ENCODE results near the gene TMEM39A.

The TMEM39A gene

DNA sequence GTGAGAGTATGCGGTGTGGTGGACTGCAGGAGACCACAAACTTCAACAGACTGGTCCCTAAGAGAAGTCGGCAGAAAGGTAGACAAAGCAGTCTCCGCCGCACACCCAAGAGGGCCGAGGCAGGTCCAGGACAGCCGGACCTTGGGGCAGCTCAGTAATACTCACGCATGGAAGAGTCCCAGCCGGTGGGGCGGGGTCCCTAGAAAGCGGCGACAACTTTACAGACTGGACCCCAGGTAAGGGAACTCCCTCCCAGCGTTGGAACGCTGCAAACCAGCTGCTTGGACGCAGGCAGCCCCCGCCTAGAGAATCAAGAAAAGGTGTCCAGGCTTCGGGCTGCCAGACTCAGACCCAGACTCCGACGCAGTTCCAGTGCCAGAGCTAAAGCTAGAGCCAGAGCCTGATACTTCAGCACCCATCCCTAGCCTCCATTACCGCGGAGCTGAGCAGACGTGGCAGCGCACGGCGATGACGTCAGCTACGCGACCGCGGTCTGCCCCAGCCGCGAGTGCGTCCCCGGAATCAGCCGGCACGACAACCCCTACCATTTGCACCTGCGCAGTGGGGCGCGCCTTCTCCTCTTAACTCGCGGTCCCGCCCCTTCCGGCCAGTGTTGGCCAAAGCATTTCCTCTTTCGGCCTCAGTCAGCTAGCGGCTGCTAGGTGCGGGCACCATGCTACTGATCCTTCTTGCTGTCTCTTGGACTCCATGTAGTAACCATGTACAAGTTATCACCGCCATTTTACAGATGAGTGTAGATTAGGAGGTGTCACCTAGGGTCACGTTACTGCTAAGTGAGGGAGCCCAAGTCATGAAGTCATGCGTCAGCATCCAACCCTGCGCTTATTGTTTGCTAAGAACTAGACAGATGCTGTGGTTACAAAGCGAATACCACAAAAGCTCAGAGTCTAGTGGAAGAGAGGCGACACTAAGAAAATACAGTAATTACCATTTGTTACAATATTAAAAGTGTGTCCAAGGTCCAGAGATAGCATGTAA lies at the start of gene TMEM39A:
TSS of gene TMEM39A (minus strand) at position 445 of the 999 bp plus-strand sequence. CDS start 1,541 bp downstream, outside the sequence.
- ChIA-PET CTCF (interaction anchor here (0.6 kb wide), 1 partner anchor 217 kb away, joined by 3 read pairs; no protein-coding TSS in a partner anchor), POLR2A (interaction anchor here (0.6 to 4.0 kb wide), 10 partner anchors 13 to 631 kb away, joined by 3 to 39 read pairs (median 4); partner anchors contain the start of genes ARHGAP31, B4GALT4, GSK3B and TIMMDC1)
- H3K9me3 ChIP-seq (ENCODE audit: control insufficient read depth, insufficient read depth, low read depth, low read length) = no peaks in the 10 kb centered on the region
- no peaks in the 10 kb centered on the region for H3K4me1 ChIP-seq (ENCODE audit: control insufficient read depth, insufficient read depth, low read length)
- peaks cover 21 to 35% of the 10 kb centered on the region in 2 experiments for H3K36me3 ChIP-seq (ENCODE audit: control insufficient read depth in 2 of 2, insufficient read depth in 1 of 2, low read length in 2 of 2)
- peak within 1 kb of the TSS; percentile 11; the same call in 1 of the 2 replicates for H3K27ac ChIP-seq (ENCODE audit: extremely low read depth, low read depth, low read length)
- peak within 1 kb of the TSS; percentile 70 for H3K4me3 ChIP-seq (ENCODE audit: low read depth, low read length)
- no peak for TF ChIP-seq ZFP3 (tag by site-specific recombination; IDR thresholded peaks at IDR 0.05; ENCODE audit: low read depth)
- TF ChIP-seq, protein P1, sequence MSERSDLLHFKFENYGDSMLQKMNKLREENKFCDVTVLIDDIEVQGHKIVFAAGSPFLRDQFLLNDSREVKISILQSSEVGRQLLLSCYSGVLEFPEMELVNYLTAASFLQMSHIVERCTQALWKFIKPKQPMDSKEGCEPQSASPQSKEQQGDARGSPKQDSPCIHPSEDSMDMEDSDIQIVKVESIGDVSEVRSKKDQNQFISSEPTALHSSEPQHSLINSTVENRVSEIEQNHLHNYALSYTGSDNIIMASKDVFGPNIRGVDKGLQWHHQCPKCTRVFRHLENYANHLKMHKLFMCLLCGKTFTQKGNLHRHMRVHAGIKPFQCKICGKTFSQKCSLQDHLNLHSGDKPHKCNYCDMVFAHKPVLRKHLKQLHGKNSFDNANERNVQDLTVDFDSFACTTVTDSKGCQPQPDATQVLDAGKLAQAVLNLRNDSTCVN (tag by site-specific recombination; optimal IDR thresholded peaks at IDR 0.05) = peak; percentile 80
- TF ChIP-seq KLF17 (tag by site-specific recombination; IDR thresholded peaks at IDR 0.05) = peak; percentile 49; the same call in 1 of the 2 replicates
- no peak for TF ChIP-seq MEIS1 (CRISPR knock-in tag; IDR thresholded peaks at IDR 0.05; ENCODE audit: borderline replicate concordance)
- no peak for TF ChIP-seq ZNF658 (tag by site-specific recombination; IDR thresholded peaks at IDR 0.05)
- TF ChIP-seq ZFHX2 (tag by site-specific recombination; conservative IDR thresholded peaks at IDR 0.05) = 0 out of 2 replicates have a peak, but pooled peaks have one; percentile 23
- TF ChIP-seq TCF7L2 (IDR thresholded peaks at IDR 0.05; ENCODE audit: borderline replicate concordance, low read depth, low read length) = no peak
- TF ChIP-seq FEZF1 (tag by site-specific recombination; IDR thresholded peaks at IDR 0.05) = no peak
- no peak for TF ChIP-seq ZBTB8A (tag by site-specific recombination; IDR thresholded peaks at IDR 0.05)
- TF ChIP-seq ZBTB6 (tag by site-specific recombination; IDR thresholded peaks at IDR 0.05) = peak; percentile 83
- peak; percentile 48; the same call in 1 of the 2 replicates for TF ChIP-seq ZNF600 (tag by site-specific recombination; IDR thresholded peaks at IDR 0.05)
- TF ChIP-seq, protein P2, sequence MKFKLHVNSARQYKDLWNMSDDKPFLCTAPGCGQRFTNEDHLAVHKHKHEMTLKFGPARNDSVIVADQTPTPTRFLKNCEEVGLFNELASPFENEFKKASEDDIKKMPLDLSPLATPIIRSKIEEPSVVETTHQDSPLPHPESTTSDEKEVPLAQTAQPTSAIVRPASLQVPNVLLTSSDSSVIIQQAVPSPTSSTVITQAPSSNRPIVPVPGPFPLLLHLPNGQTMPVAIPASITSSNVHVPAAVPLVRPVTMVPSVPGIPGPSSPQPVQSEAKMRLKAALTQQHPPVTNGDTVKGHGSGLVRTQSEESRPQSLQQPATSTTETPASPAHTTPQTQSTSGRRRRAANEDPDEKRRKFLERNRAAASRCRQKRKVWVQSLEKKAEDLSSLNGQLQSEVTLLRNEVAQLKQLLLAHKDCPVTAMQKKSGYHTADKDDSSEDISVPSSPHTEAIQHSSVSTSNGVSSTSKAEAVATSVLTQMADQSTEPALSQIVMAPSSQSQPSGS (tag by site-specific recombination; IDR thresholded peaks at IDR 0.05; ENCODE audit: low read depth) = peak; percentile 99
- TF ChIP-seq ZBTB44 (tag by site-specific recombination; IDR thresholded peaks at IDR 0.05) = no peak
- peak; percentile 57 for TF ChIP-seq GLIS1 (tag by site-specific recombination; IDR thresholded peaks at IDR 0.05)
- TF ChIP-seq BCL11A (tag by site-specific recombination; IDR thresholded peaks at IDR 0.05; ENCODE audit: low read depth) = no peak
- TF ChIP-seq ZNF354C (tag by site-specific recombination; IDR thresholded peaks at IDR 0.05; ENCODE audit: borderline replicate concordance, low read depth) = no peak
- TF ChIP-seq, protein P3, sequence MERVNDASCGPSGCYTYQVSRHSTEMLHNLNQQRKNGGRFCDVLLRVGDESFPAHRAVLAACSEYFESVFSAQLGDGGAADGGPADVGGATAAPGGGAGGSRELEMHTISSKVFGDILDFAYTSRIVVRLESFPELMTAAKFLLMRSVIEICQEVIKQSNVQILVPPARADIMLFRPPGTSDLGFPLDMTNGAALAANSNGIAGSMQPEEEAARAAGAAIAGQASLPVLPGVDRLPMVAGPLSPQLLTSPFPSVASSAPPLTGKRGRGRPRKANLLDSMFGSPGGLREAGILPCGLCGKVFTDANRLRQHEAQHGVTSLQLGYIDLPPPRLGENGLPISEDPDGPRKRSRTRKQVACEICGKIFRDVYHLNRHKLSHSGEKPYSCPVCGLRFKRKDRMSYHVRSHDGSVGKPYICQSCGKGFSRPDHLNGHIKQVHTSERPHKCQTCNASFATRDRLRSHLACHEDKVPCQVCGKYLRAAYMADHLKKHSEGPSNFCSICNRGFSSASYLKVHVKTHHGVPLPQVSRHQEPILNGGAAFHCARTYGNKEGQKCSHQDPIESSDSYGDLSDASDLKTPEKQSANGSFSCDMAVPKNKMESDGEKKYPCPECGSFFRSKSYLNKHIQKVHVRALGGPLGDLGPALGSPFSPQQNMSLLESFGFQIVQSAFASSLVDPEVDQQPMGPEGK (tag by site-specific recombination; IDR thresholded peaks at IDR 0.05) = peak; percentile 89
- TF ChIP-seq MYNN (tag by site-specific recombination; IDR thresholded peaks at IDR 0.05; ENCODE audit: borderline replicate concordance) = no peak
- 0 out of 2 replicates have a peak, but pooled peaks have one; percentile 10 for TF ChIP-seq ZIC2 (tag by site-specific recombination; IDR thresholded peaks at IDR 0.05)
- no peak for TF ChIP-seq ZNF138 (tag by site-specific recombination; IDR thresholded peaks at IDR 0.05; ENCODE audit: borderline replicate concordance)
- no peak for TF ChIP-seq GLI4 (tag by site-specific recombination; IDR thresholded peaks at IDR 0.05)
